SU-DHL-6 (cell line): ENCODE measurements around the gene OR52J3.

Experiments
- CTCF ChIP-seq: fragments of 200-600 bp; sonication (generic); IDR thresholded peaks from one replicate; pipeline ENCODE4 v1.5.1; 2017; ENCODE audit warnings: antibody characterized with exemption, mild to moderate bottlenecking, low read length, moderate library complexity; ENCODE audit not compliant: insufficient read depth, poor library complexity, severe bottlenecking
- EZH2phosphoT487 ChIP-seq: fragments of 200-600 bp; sonication (generic), shearing (Covaris generic); conservative IDR thresholded peaks from 2 replicates; pipeline ENCODE4 v1.6.1; 2018; ENCODE audit warnings: mild to moderate bottlenecking, antibody characterized with exemption, low read length, moderate library complexity, mixed read lengths

GRCh38 chr11:5090668-5091067, 44.3 kb downstream of the OR52J3 start:
- no peak for TF ChIP-seq CTCF
- no peak for TF ChIP-seq EZH2phosphoT487
